K562 (cell line): ENCODE measurements around the gene DNAJB7. TPM values are rescaled to one million over a fixed set of nuclear protein-coding genes. Genes with fewer than 3 reads are reported as not detected.

ENCODE experiments used
- E2F6 ChIP-seq, 2 experiments: IDR thresholded peaks; 2 replicates each; pipeline ENCODE4 v1.6.1; 2011; ENCODE audit warnings: borderline replicate concordance in 1 of 2, control low read depth in 1 of 2, low read depth in 1 of 2, low read length in 1 of 2, mild to moderate bottlenecking in 1 of 2, mixed read lengths in 1 of 2, moderate library complexity in 1 of 2; ENCODE audit not compliant: insufficient read depth in 1 of 2, insufficient read length in 1 of 2, poor library complexity in 1 of 2, severe bottlenecking in 1 of 2; ENCODE audit errors: extremely low read depth in 1 of 2
- NFRKB ChIP-seq: fragments of 450-650 bp; IDR thresholded peaks from 2 replicates; pipeline ENCODE4 v1.6.1; 2016; ENCODE audit warnings: low read depth
- POLR3A ChIP-seq: IDR thresholded peaks from 2 replicates; pipeline ENCODE4 v1.6.1; 2011; ENCODE audit warnings: borderline replicate concordance, mild to moderate bottlenecking, moderate library complexity; ENCODE audit not compliant: insufficient read length, insufficient read depth; ENCODE audit errors: extremely low read depth
- RBM22 ChIP-seq: fragments of 200-400 bp; formaldehyde crosslinking; IDR thresholded peaks from 2 replicates; pipeline ENCODE4 v1.6.1; 2018; ENCODE audit warnings: low read length, low read depth; ENCODE audit not compliant: poor library complexity, severe bottlenecking
- REST ChIP-seq, 2 experiments: fragments of 450-650 bp; formaldehyde crosslinking in 1 of 2; IDR thresholded peaks; 2 replicates each; pipeline versions ENCODE4 v1.4.0 to v1.6.1; 2014 to 2020; ENCODE audit warnings: mild to moderate bottlenecking in 2 of 2, borderline replicate concordance in 1 of 2, low read depth in 1 of 2
- SMAD4 ChIP-seq: fragments of 250-450 bp; sonication (Bioruptor Pico); conservative IDR thresholded peaks from 2 replicates; pipeline ENCODE4 v1.8.0; 2021; ENCODE audit warnings: inconsistent platforms, mild to moderate bottlenecking, moderate library complexity
- TCF7 ChIP-seq: sonication (generic); IDR thresholded peaks from 2 replicates; pipeline ENCODE4 v1.6.1; 2016; ENCODE audit warnings: antibody characterized with exemption, borderline replicate concordance
- TEAD1 ChIP-seq, 2 experiments: fragments of 450-650 bp in 1 of 2; sonication (generic) in 1 of 2; formaldehyde crosslinking; IDR thresholded peaks; 2 replicates each; pipeline versions ENCODE4 v1.4.0 to v1.8.0; 2020 to 2022; ENCODE audit warnings: mild to moderate bottlenecking in 2 of 2, missing genetic modification reagents in 1 of 2
- WHSC1 ChIP-seq: IDR thresholded peaks from one replicate; pipeline ENCODE4 v1.6.1; 2012; ENCODE audit warnings: low read length, control low read depth, inconsistent platforms
- ZBTB11 ChIP-seq, 3 experiments: fragments of 200-800 bp in 1 of 3; fragments of 250-450 bp in 1 of 3; fragments of 450-650 bp in 1 of 3; sonication (Bioruptor Pico) in 1 of 3; sonication (Bioruptor generic) in 1 of 3; formaldehyde crosslinking in 1 of 3; IDR thresholded peaks; 2 replicates each; pipeline versions ENCODE4 v1.6.1 to v1.8.0; 2016 to 2022; ENCODE audit warnings: mild to moderate bottlenecking in 2 of 3, missing genetic modification characterization in 2 of 3, missing compliant biosample characterization in 1 of 3, moderate library complexity in 1 of 3
- polyA plus RNA-seq, 8 experiments: library from polyadenylated mRNA; depleted of rRNA in 4 of 8; stranded (reverse) in 5 of 8; unstranded in 3 of 8; fragments of >200 nt; fragmentation: Nextera tagmentation in 2 of 8; fragmentation: Illumina TruSeq in 1 of 8; extraction: Ambion mirVana in 2 of 8; extraction: Trizol in 1 of 8; gene quantifications; 2 replicates each; pipeline versions ENCODE4 v1.2.1 to v1.2.3, GENCODE V29; 2011 to 2014; ENCODE audit warnings: inconsistent platforms in 1 of 8, missing spikeins in 1 of 8
- total RNA-seq, 7 experiments: library from RNA; depleted of rRNA in 6 of 7; stranded (reverse); fragments of >200 nt in 6 of 7; fragmentation: Illumina TruSeq in 2 of 7; extraction: Trizol in 2 of 7; gene quantifications; 2 replicates each; pipeline versions ENCODE4 v1.2.1 to v1.2.3, GENCODE V29; 2011 to 2021; ENCODE audit warnings: low replicate concordance in 1 of 7
- TF ChIP-seq, protein P1 (sequence below): fragments of 250-450 bp; sonication (Bioruptor Pico); IDR thresholded peaks from 2 replicates; pipeline ENCODE4 v1.8.0; 2021; ENCODE audit warnings: moderate library complexity, mild to moderate bottlenecking, inconsistent platforms

The DNAJB7 gene
- total and polyA plus RNA-seq, 9 of the 15 experiments (the other 6 are each of a cell fraction or from before 2014, with no cell fraction given) = 0.13 to 0.21 TPM; not detected in 7

DNA sequence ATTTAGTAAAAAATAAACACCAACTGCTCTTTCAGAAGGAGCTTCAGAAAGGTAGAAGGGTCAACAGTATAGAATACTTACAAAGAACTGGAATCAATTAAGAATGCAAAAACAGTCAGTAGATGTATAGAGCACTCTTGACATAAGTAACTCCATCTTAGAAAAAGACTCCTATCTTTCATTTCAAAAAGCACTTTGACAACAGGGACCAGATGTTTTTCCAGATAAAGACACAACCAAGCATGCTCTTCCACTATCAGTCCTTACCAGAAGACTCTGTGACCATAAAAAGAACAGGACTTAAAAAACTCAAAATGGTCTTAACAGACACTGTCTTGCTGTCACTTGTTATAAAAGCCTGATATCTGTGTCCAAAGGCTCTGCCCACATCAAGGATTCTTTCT is 48.0 kb downstream of the DNAJB7 start (continued):
- no peak for TF ChIP-seq REST (IDR thresholded peaks at IDR 0.05; ENCODE audit: borderline replicate concordance)
- TF ChIP-seq REST (CRISPR knock-in tag; IDR thresholded peaks at IDR 0.05; ENCODE audit: low read depth) = peak; percentile 82
- 0 out of 2 replicates have a peak, but pooled peaks have one; percentile 48 for TF ChIP-seq NFRKB
- TF ChIP-seq POLR3A = no peak
- no peak for TF ChIP-seq TCF7
- peak in 1 of 2 experiments; percentile 100; a peak in 2 of 4 replicates for TF ChIP-seq TEAD1 (CRISPR knock-in tag; IDR thresholded peaks at IDR 0.05)
- TF ChIP-seq E2F6 (IDR thresholded peaks at IDR 0.05; ENCODE audit: borderline replicate concordance in 1 of 2, extremely low read depth in 1 of 2, insufficient read depth in 1 of 2, insufficient read length in 1 of 2, low read depth in 1 of 2, low read length in 1 of 2, poor library complexity in 1 of 2, severe bottlenecking in 1 of 2) = no peak
- TF ChIP-seq ZBTB11 (CRISPR knock-in tag; IDR thresholded peaks at IDR 0.05) = peak in 1 of 3 experiments; percentile 96; a peak in 2 of 6 replicates
- no peak for TF ChIP-seq RBM22
- TF ChIP-seq SMAD4 (CRISPR knock-in tag) = peak; percentile 100
- TF ChIP-seq, protein P1, sequence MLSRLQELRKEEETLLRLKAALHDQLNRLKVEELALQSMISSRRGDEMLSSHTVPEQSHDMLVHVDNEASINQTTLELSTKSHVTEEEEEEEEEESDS (CRISPR knock-in tag) = peak; percentile 87
- no peak for TF ChIP-seq WHSC1
